ENCODE results near the gene IL18R1.
"Not testable (repeated sequence)": the region's sequence is repeated elsewhere in the genome, so short reads cannot be mapped to it uniquely, and the experiment has no call there.

The IL18R1 gene

GRCh38 chr2:102355526-102356380 is at the start of gene IL18R1:
IL18R1 (plus strand) TSS chr2:102355796; CDS start chr2:102362661, 6,865 bp downstream.
- peak in 1 of 2 experiments; percentile 33 for DNase-seq (ENCODE audit: low read depth in 2 of 2)

GRCh38 chr2:102306125-102306524 is 49.5 kb upstream of the IL18R1 start:
- no peak for DNase-seq (ENCODE audit: low read depth in 2 of 2)

- no peak for DNase-seq (ENCODE audit: low read depth in 2 of 2)
Measured at GRCh38 chr2:102310964-102311640, 44.5 kb upstream of the IL18R1 start, which contains the start of gene IL1RL1. IL1RL1 (plus strand) TSS chr2:102311563; CDS start chr2:102338265, 26,702 bp downstream.

- no peak for DNase-seq (ENCODE audit: low read depth in 2 of 2)
Measured at GRCh38 chr2:102313025-102313424, 42.6 kb upstream of the IL18R1 start.

- no peak for DNase-seq (ENCODE audit: low read depth in 2 of 2)
Measured at GRCh38 chr2:102313471-102313870, 42.1 kb upstream of the IL18R1 start.

GRCh38 chr2:102313950-102314349 is 41.6 kb upstream of the IL18R1 start:
- DNase-seq (ENCODE audit: low read depth in 2 of 2), result no peak

GRCh38 chr2:102315921-102316320 is 39.7 kb upstream of the IL18R1 start:
- DNase-seq (ENCODE audit: low read depth in 2 of 2), result no peak

- DNase-seq (ENCODE audit: low read depth in 2 of 2), result no peak
Measured at GRCh38 chr2:102317715-102318114, 37.9 kb upstream of the IL18R1 start.

GRCh38 chr2:102318437-102318836 is 37.2 kb upstream of the IL18R1 start:
- no peak for DNase-seq (ENCODE audit: low read depth in 2 of 2)

GRCh38 chr2:102321941-102322719 is 33.5 kb upstream of the IL18R1 start:
- DNase-seq (ENCODE audit: low read depth in 2 of 2), result no peak

GRCh38 chr2:102324914-102325313 is 30.7 kb upstream of the IL18R1 start:
- DNase-seq (ENCODE audit: low read depth in 2 of 2), result not testable (repeated sequence)

GRCh38 chr2:102331311-102331980 is 24.1 kb upstream of the IL18R1 start:
- DNase-seq (ENCODE audit: low read depth in 2 of 2), result peak; percentile 52 to 54

GRCh38 chr2:102334486-102334885 is 21.1 kb upstream of the IL18R1 start:
- DNase-seq (ENCODE audit: low read depth in 2 of 2), result no peak

- DNase-seq (ENCODE audit: low read depth in 2 of 2), result no peak
Measured at GRCh38 chr2:102335871-102336366, 19.7 kb upstream of the IL18R1 start.

GRCh38 chr2:102336502-102336945 is 19.1 kb upstream of the IL18R1 start:
- DNase-seq (ENCODE audit: low read depth in 2 of 2), result no peak

- DNase-seq (ENCODE audit: low read depth in 2 of 2), result no peak
Measured at GRCh38 chr2:102337012-102337411, 18.6 kb upstream of the IL18R1 start.

- no peak for DNase-seq (ENCODE audit: low read depth in 2 of 2)
Measured at GRCh38 chr2:102337481-102338386, 17.9 kb upstream of the IL18R1 start.

- DNase-seq (ENCODE audit: low read depth in 2 of 2), result no peak
Measured at GRCh38 chr2:102340778-102341177, 14.8 kb upstream of the IL18R1 start.

- DNase-seq (ENCODE audit: low read depth in 2 of 2), result no peak
Measured at GRCh38 chr2:102342888-102343287, 12.7 kb upstream of the IL18R1 start.

GRCh38 chr2:102344397-102344796 is 11.2 kb upstream of the IL18R1 start:
- DNase-seq (ENCODE audit: low read depth in 2 of 2), result no peak
